ENCODE measurements around the gene GIT1. TPM values are rescaled to one million over a fixed set of nuclear protein-coding genes. Genes with fewer than 3 reads are reported as not detected.
A peak's percentile ranks its signal among the peaks of the same experiment; 100 is the strongest.

Gene GIT1
- total and polyA plus RNA-seq, 2 of the 13 experiments (the other 11 are each of a cell fraction or from before 2014, with no cell fraction given), result 14.2 to 30.8 TPM

DNA sequence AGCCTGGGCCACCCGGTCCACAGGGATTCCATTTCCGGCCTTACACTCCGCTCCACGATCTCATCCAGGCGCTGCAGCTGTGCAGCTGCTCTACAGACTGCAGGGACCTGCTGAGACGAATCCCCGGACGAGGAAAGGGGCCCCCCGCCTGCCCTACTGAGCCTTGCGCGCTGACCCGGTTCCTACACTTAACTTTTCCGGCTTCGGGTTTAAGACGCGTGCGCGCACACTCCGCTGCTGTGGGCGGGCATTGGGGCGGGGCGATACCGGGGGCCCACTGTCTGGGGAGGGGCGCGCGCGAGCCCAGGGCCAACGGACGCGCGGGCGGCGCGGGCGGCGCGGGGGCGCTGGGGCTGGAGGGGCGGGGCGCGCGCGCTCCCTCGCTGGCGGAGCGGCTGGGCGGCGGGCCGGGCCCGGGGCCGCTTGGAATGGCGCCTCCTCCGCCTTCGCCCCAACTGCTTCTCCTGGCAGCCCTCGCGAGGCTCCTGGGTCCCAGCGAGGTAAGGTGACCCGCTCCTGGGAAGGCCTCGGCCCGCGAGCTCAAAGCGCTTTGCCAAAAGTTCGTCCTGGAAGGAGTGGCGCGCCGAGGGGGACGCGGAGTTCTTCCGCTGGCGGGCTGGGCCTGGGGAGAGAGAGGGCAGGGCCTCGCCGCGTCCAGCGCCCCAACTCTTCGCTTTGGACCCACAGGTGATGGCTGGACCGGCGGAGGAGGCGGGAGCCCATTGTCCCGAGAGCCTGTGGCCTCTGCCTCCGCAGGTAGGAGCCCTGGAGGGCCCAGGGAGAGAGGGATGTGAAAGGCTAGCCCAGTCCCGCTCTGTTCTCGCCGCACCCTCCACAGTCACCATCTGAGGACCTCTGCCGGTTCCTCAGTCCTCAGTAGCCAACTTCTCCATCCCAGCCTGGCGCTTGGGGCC lies 20.9 kb downstream of the GIT1 start, which contains the start of gene TP53I13 (continued):
- peak; percentile 80; the same call in 1 of the 2 replicates for TF ChIP-seq ZNF800 (CRISPR knock-in tag; IDR thresholded peaks at IDR 0.05)
- TF ChIP-seq RARG (CRISPR knock-in tag; IDR thresholded peaks at IDR 0.05; ENCODE audit: low read depth), result no peak
- TF ChIP-seq TERF1 (CRISPR knock-in tag; IDR thresholded peaks at IDR 0.05), result 0 out of 2 replicates have a peak, but pooled peaks have one; percentile 37
- no peak for TF ChIP-seq TEAD2 (CRISPR knock-in tag; IDR thresholded peaks at IDR 0.05)
- TF ChIP-seq DNMT1 (CRISPR knock-in tag; IDR thresholded peaks at IDR 0.05), result no peak
- no peak for TF ChIP-seq SNAPC2 (CRISPR knock-in tag; IDR thresholded peaks at IDR 0.05)
- TF ChIP-seq HNRNPUL1 (IDR thresholded peaks at IDR 0.05; ENCODE audit: low read depth, low read length), result no peak
- TF ChIP-seq ZBTB4 (CRISPR knock-in tag; IDR thresholded peaks at IDR 0.05; ENCODE audit: borderline replicate concordance), result 0 out of 2 replicates have a peak, but pooled peaks have one; percentile 47
- TF ChIP-seq SIN3A (IDR thresholded peaks at IDR 0.05; ENCODE audit: borderline replicate concordance, low read depth, low read length), result 0 out of 2 replicates have a peak, but pooled peaks have one; percentile 33
- TF ChIP-seq ZNF546 (CRISPR knock-in tag; conservative IDR thresholded peaks at IDR 0.05), result no peak
- no peak for TF ChIP-seq ZNF282 (IDR thresholded peaks at IDR 0.05; ENCODE audit: partially characterized antibody)
- 0 out of 2 replicates have a peak, but pooled peaks have one; percentile 13 for TF ChIP-seq MXD4 (CRISPR knock-in tag; IDR thresholded peaks at IDR 0.05)
- TF ChIP-seq ISL2 (CRISPR knock-in tag; IDR thresholded peaks at IDR 0.05), result 0 out of 2 replicates have a peak, but pooled peaks have one; percentile 12
- peak; percentile 62 for TF ChIP-seq HDAC1 (CRISPR knock-in tag; IDR thresholded peaks at IDR 0.05)
- no peak for TF ChIP-seq IRX3 (CRISPR knock-in tag; IDR thresholded peaks at IDR 0.05; ENCODE audit: borderline replicate concordance, low read depth)
- no peak for TF ChIP-seq PHF5A (CRISPR knock-in tag; IDR thresholded peaks at IDR 0.05; ENCODE audit: low read depth, unreplicated experiment)
- no peak for TF ChIP-seq E2F1 (CRISPR knock-in tag; IDR thresholded peaks at IDR 0.05)
